ENCODE measurements around the gene RPTOR.

RPTOR gene

DNA sequence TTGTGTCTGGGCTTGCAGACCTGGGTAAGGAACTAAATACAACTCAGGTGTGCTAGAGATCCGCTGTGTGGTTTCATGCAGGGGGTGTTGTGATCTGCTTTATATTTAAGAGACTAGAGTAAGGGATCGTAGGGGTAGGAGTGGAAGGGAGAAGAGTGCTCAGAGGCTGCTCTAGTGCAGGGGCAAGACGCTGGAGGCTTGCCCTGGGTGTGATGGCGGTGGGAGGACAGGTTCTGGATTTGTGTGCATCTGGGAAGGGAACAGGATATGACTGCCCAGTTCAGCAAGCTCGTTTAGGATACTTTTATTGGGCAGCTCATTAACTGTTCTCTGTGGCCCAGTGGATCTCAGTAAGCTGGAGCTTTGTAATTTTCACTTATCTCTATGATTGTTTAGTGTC is 47.6 kb downstream of the RPTOR start:
- TF ChIP-seq, protein P1, sequence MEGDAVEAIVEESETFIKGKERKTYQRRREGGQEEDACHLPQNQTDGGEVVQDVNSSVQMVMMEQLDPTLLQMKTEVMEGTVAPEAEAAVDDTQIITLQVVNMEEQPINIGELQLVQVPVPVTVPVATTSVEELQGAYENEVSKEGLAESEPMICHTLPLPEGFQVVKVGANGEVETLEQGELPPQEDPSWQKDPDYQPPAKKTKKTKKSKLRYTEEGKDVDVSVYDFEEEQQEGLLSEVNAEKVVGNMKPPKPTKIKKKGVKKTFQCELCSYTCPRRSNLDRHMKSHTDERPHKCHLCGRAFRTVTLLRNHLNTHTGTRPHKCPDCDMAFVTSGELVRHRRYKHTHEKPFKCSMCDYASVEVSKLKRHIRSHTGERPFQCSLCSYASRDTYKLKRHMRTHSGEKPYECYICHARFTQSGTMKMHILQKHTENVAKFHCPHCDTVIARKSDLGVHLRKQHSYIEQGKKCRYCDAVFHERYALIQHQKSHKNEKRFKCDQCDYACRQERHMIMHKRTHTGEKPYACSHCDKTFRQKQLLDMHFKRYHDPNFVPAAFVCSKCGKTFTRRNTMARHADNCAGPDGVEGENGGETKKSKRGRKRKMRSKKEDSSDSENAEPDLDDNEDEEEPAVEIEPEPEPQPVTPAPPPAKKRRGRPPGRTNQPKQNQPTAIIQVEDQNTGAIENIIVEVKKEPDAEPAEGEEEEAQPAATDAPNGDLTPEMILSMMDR (IDR thresholded peaks at IDR 0.05): no peak
- H3K9me3 ChIP-seq (ENCODE audit: control insufficient read depth, low read length): no peaks in the 10 kb centered on the region
- no peaks in the 10 kb centered on the region for H3K4me1 ChIP-seq

DNA sequence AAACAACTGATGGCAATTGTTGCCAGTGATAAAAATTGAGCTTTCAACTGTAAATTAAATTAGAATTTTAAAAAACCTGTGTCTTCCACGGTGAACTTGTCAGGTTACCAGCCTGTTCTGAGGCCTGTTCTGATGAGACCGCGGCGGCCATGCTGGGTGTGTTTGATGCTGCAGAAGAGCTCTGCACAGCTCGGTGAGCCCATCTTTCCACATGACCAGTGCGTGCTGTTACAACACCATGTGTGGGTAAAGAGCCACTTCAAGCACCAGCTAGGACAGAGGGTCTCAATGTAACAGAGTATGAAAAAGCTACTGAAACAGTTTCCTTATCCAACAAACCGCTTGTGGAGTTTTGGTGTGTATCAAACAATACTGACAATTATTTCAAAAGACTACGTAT is 48.5 kb downstream of the RPTOR start:
- Histone ChIP-seq H3K4me2 (ENCODE audit: low read length) (no peak overlapping the region), H3K9ac (no peak overlapping the region), H3K4me3 (ENCODE audit: low read depth, low read length) (no peak overlapping the region), H3K27me3 (ENCODE audit: control insufficient read depth, insufficient read depth, low read length) (no peaks in the 10 kb centered on the region), H2AFZ (no peak overlapping the region), H3K36me3 (ENCODE audit: control insufficient read depth, insufficient read depth, low read length) (no peaks in the 10 kb centered on the region), H3K27ac (no peak overlapping the region), H3K9me3 (ENCODE audit: control insufficient read depth, low read length) (no peaks in the 10 kb centered on the region), H3K4me1 (no peaks in the 10 kb centered on the region), H3K79me2 (peaks cover 67% of the 10 kb centered on the region)
- TF ChIP-seq, protein P1 (IDR thresholded peaks at IDR 0.05): no peak

More for the DNA sequence above, 47.6 kb downstream of the RPTOR start:
- no peak overlapping the region for H3K4me3 ChIP-seq (ENCODE audit: low read depth, low read length)
- no peaks in the 10 kb centered on the region for H3K36me3 ChIP-seq (ENCODE audit: control insufficient read depth, insufficient read depth, low read length)
- H2AFZ ChIP-seq: no peak overlapping the region
- no peak overlapping the region for H3K27ac ChIP-seq
- no peak overlapping the region for H3K4me2 ChIP-seq (ENCODE audit: low read length)
- H3K27me3 ChIP-seq (ENCODE audit: control insufficient read depth, insufficient read depth, low read length): no peaks in the 10 kb centered on the region
- H3K79me2 ChIP-seq: peaks cover 64% of the 10 kb centered on the region
- no peak overlapping the region for H3K9ac ChIP-seq

DNA sequence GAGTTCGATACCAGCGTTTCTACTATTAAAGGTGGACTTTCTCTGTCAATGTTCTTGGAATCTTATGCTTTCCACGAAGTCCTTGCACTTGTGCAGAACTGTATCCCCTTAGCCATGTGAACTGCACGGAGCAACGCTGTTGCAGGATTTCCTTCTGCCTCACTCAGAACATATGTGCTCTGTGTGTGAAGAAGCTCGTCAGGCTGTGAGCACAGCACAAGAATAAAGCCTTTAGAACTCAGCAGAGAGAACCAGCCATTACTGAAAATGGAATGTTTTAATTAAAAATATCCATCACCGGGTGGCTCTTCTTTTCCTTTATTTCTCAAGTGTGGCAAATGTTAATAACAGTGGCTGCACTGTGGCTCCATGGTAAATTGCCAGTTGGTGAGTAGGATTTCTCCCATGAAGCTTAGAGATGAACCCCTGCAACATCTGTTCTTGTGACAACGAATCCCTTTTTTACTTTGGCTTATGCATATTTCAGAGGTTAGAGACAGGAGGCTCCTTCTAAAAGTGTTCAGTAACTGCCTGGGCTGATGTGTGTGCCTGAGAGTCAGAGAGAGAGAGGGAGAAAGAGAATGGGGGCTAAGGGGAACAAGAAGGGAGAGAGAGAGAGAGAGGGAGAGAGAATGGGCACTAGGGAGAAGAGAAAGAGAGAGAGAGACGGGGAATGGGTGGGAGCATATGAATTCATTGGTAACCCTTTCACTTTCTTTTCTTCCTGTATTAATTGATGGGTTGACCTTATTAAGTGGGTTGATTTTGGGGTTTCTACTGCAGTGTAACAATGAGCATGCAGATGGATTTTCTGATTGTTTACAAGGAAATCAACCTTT is 50.0 kb downstream of the RPTOR start:
- H3K4me2 ChIP-seq (ENCODE audit: low read length): no peak overlapping the region
- H3K4me1 ChIP-seq: no peaks in the 10 kb centered on the region
- no peak overlapping the region for H3K4me3 ChIP-seq (ENCODE audit: low read depth, low read length)
- H3K36me3 ChIP-seq (ENCODE audit: control insufficient read depth, insufficient read depth, low read length): no peaks in the 10 kb centered on the region
- H3K9me3 ChIP-seq (ENCODE audit: control insufficient read depth, low read length): no peaks in the 10 kb centered on the region
- H3K79me2 ChIP-seq: peaks cover 72% of the 10 kb centered on the region
- no peak overlapping the region for H3K9ac ChIP-seq
- H3K27me3 ChIP-seq (ENCODE audit: control insufficient read depth, insufficient read depth, low read length): no peaks in the 10 kb centered on the region
- no peak overlapping the region for H2AFZ ChIP-seq
- TF ChIP-seq, protein P1 (IDR thresholded peaks at IDR 0.05): no peak
- H3K27ac ChIP-seq: no peak overlapping the region

DNA sequence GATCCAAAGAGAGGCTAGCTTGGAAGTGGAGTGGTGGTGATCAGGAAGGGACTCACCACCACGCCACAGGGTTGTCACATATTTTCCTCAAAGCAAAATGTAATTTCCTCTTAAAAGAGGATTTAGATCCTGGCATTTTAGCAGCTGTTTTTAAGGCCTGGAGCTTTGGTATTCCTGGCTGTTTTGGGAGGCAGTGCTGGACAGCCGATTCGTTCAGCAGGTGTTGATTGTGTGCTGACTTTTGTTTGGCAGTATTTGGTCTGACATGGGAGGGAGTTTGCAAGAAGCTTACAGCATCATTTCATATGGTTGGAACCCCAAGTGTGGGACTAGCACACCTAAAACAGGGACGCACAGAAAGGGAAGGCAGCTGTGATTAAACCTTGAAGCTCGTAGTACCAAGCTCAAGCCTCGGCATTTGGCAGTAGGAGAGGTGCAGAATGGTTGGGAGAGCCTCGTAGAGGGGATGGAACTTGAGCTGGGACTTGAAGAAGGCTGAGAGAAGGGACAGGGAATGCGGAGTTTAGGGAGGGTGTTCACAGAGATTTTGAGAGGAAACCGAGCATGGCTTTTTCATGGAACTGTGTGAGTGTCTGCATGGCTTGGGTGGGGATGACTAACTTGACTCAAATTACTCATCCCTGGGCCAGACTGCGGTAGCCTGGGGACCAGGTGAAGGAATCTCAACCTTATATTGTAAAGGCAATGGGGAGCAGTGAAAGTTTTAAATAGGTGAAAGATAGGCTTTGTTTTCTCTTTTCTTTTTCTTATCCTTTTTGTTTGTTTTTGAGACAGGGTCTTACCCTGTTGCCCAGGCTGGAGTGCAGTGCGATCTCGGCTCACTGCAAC is 52.3 kb downstream of the RPTOR start:
- H3K9ac ChIP-seq: no peak overlapping the region
- H3K79me2 ChIP-seq: peaks cover 63% of the 10 kb centered on the region
- no peak overlapping the region for H2AFZ ChIP-seq
- H3K27ac ChIP-seq: no peak overlapping the region
- H3K4me2 ChIP-seq (ENCODE audit: low read length): no peak overlapping the region
- no peaks in the 10 kb centered on the region for H3K4me1 ChIP-seq
- H3K4me3 ChIP-seq (ENCODE audit: low read depth, low read length): no peak overlapping the region
- no peaks in the 10 kb centered on the region for H3K9me3 ChIP-seq (ENCODE audit: control insufficient read depth, low read length)
- H3K36me3 ChIP-seq (ENCODE audit: control insufficient read depth, insufficient read depth, low read length): no peaks in the 10 kb centered on the region
- TF ChIP-seq, protein P1 (IDR thresholded peaks at IDR 0.05): no peak
- no peaks in the 10 kb centered on the region for H3K27me3 ChIP-seq (ENCODE audit: control insufficient read depth, insufficient read depth, low read length)

All from parathyroid adenoma (tissue), 2 donors.